ENCODE measurements around the gene OR2A7. TPM values are rescaled to one million over a fixed set of nuclear protein-coding genes. Genes with fewer than 3 reads are reported as not detected.
"Not testable (repeated sequence)": the region's sequence is repeated elsewhere in the genome, so short reads cannot be mapped to it uniquely, and the experiment has no call there.

Gene OR2A7
- total RNA-seq, 1 donor from 2014 or later: 8.6 TPM

DNA sequence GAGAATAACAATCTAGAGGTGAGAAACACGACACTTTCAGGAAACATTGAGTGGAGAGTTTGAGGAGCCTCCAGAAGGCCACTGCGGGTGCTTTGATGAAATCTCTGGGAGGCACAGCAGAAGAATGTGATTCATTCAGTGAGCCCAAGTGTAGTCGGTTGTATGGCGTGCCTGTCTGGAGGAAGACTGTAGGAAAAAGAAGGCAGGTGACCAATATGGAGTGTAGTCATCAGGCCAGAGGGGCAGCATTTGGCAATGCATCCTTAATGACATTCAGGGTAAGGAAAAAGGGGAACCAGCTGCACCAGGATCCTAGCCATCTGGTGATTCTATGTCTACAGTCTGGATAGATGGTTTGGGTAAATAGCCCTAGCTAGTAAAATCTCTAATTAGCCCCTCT lies 12.3 kb downstream of the OR2A7 start:
- not testable (repeated sequence) for DNase-seq

DNA sequence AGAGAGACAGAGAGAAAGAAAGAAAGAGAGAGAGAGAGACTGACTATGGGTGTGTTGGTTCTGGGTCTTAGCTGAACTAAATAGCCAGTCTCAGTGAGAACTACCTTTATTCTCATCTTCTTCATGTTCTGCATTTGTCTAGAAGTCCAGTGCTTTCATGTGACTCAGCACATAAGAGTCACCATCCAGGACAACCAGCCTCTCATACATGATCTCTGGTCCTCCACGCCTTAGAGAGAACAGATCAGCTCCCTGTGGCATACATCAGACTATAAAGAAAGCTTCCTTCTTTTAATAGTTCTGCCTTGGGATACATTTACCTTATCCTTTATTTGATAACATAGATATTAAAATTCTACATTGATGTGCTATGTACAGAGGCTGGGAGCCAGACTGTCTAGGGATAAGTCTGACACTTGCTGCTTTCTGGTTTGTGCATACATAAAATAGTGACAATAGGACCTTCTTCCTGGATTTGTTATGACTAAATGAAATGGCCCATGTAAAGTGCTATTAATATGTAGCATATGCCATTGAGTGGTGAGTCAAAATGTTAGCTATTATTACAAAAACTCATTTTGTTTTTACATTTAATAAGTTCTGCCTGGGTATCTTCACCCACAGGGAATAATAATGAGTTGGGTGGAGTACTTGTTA lies 16.8 kb downstream of the OR2A7 start:
- DNase-seq: not testable (repeated sequence)

DNA sequence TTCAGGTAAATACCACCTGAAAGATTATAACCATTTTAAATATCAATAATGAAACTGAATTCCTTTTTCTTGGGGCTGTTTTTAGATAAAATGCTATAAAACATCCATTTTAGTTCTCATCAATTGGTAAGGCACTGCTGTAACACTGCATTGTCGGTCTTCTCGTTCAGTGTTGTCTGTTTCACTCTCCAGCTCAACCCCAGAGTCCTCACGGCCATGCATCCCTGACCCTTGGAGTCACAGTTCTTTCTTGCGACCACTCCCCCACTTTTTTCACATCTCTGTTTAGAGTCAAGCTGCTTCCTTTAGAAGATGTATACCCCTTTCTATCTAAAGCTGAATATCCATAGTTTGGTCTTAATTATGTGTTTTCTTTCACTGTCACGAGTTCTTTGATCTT lies 17.6 kb downstream of the OR2A7 start:
- DNase-seq: not testable (repeated sequence)

DNA sequence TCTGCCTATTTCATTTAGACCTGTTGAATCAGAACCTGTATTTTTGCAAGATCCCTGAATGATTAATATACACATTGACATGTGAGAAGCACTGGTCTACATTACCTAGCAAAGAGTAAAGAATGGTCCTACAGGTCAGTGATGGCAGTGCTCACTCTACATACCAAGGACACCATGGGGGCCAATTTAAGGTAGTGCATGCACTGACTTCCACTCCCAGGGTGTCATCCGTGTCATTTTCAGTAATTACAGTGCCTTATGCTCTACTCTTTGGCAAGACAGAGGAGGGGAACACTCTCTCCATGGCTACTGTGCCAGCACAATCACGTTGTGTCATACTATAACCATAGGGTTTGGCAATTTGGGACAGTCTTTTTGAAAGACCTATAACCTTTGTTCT lies 19.2 kb downstream of the OR2A7 start:
- DNase-seq: not testable (repeated sequence)

DNA sequence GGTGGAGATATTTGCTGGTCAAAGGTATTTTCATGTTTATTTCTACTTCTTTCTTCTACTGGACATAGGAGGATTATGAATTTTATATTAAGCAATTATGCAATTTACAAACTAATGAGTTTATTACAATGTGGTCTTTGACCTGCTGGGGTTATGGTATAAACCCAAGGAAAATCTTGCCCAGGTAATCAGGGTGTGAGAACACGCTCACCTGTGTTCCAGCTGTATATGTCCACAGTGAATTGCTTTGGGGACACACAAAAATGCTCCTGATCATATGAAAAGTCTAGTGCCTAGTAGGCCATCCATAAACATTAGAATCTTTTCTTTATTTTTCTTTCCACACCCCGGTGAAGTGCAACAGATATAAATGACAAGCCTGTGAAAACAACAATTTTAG lies 25.2 kb downstream of the OR2A7 start, which contains the start of gene OR2A42:
Gene OR2A42, minus strand, starts transcription at position 241 of the 400 bp plus-strand sequence. CDS start 6,762 bp downstream, outside the sequence.
- not testable (repeated sequence) for DNase-seq

DNA sequence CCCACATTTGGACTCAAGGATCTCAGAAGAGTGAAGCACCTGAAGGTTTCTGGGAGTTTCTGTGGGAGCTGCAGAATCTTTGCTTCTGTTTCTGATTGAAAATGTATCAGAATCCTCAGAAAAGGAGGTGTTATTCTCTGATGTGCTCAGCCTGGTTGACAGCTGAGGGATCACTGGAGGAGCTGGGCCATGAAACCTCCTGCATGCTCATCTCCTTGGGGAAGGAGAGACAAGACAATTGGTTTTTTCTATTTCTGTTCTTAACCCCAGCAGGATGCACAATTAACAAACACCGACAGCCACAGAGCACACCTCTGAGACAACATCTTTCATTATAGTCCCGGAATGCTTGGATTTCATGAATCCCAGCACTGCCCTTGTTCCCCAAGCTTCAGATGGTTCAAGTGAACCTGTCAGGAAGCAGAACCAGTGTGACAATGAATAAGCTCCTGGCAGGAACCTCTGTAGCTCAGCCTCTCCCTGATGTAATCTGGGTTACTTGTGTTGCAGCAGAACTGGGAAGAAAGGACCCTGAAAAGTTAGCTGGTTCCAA lies 26.0 kb downstream of the OR2A7 start:
- DNase-seq: not testable (repeated sequence)

DNA sequence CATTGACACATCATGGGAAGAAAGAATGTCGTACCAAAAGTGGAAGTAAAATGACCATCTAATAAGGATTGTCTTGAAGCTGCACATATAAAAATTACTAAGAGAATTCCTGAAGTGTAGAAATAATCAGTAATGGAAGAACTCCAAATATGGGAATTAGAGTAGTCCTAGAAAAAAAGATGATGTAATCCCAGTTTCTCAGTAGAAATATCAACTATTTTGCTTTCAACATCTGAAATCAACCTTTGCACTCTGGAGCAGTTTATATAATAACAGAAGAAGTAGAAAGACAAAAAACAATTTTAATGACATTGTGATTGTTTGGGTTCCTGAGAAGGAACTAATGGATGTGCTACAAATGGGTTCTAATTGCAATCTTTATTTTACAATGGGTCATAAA lies 31.6 kb downstream of the OR2A7 start:
- DNase-seq: not testable (repeated sequence)

DNA sequence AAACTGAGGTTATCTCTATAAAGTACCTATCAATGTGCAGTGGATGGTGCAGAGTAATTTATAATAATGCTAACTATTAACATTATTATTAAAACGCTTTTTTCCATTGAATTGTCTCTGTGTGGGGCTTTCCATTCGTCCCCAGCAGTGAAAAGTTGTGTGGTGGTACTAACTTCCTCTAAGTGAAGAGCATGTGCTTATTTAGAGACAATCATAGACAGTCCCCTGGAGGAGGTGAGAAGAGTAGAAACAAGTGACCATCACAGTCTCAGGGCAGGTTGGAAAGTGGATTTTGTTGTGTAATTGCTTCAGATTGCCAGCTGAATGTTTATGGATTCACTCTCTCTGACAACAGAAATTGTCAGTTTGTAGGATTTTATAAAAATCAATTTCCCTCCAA lies 33.6 kb downstream of the OR2A7 start:
- DNase-seq: not testable (repeated sequence)

DNA sequence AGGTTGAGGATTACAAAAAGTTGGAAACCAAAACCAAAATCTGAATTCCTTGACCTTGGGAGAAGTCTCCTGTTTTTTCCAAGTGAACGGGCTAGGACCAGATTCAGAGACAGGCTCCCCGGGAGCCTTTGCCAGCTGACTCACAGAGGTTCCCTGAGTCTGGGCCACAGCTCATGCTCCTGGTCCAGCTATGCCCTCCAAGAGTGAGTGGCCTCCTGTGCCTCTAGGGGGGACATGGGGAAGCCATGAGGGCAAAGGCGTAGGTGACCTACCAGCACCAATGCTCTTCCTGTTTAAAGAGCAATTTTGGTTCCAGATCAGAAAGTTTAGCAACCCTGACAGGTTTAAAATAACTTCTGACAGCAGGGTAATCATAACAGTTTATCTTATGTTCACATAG lies 35.8 kb downstream of the OR2A7 start:
- not testable (repeated sequence) for DNase-seq

DNA sequence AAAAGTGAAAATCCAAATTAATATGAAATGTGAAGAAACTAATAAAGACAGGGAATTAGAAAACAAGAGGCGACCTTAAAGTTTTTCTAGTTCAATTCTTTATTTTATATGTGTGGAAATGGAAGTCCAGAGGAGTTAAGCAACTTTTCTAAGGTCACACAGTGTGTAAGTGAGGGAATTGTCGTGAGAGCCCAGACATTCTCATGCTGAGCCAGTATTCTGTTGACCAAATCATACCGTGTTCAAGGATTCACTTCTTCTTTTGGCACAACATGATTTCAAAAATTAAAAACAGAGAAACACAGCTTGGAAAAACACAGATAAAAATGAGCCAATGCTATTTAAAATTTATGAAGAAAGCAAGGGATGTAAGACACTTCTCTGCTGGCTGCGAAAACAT lies 37.7 kb downstream of the OR2A7 start:
- not testable (repeated sequence) for DNase-seq

DNA sequence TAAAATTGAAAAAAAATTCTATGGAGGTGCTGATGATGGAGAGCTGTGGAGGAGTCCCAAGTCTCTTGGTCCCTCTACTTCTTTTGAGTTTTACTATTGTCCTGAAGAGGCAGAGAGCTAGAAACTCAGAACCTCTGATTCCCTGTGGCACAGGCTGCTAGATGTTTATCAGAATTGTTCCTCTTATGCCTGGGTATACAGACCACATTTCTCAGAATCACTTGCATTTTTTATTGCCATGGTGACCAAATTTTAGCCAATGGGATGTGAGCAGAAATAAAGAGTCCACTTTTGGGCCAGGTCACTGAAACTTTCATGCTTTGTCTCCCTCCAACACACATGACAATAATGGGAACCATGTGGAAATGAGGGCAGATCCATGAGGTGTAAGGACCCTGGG lies 40.9 kb downstream of the OR2A7 start:
- DNase-seq: not testable (repeated sequence)

DNA sequence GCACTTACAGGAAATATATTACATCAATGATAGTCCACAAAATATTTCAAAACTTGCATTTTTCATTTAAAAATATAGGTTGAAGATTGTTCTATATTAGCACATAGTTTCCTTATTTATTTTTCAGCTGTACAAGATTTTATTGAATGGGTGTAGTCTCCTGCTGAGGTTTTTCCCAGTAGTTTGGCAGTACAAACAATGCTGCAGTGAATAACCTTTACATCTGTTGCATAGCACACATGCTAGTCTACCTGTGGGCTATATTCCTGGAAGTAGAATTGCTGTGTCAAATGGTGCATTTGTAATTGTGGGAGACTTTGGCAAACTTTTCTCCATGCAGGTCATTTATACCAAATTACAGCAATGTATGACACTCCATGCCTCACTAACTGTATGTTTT lies 44.1 kb downstream of the OR2A7 start:
- not testable (repeated sequence) for DNase-seq

DNA sequence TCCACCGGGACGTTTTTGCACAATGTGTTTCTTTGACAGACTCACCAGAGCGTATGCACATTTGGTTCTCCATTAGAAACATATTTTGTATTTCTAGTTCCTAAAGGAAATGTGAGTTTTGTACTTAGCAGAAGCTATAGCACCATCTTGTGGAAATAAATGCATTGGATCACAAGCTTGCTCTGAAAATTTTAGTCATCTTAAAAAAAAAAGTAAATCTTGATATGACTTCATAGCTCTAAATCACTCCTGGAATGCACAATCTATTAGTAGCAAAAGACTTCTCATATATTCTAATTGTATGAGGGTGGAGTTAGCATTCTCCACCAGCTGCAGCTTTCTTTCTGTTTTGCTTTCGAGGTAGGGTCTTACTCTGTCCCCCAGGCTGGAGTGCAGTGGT lies 45.4 kb downstream of the OR2A7 start:
- DNase-seq: not testable (repeated sequence)

DNA sequence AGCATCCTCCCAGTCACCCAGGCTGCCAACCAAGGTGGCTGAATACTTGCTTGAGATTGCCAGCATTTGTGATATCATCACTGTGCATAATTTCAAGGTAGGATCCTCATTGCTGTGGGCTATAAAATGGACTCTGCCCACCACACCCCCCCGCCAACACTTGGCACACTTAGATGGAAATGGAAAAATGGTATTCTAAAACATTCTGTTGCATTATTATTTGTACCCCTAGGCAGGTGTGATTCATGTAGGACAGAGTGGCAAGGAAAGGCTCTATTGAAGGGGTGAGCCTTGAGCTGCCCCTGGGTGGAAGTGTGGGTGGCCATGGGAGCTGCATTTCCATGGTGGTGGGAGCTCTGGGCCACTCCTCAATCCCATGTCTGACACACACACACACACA lies 46.0 kb downstream of the OR2A7 start:
- not testable (repeated sequence) for DNase-seq

DNA sequence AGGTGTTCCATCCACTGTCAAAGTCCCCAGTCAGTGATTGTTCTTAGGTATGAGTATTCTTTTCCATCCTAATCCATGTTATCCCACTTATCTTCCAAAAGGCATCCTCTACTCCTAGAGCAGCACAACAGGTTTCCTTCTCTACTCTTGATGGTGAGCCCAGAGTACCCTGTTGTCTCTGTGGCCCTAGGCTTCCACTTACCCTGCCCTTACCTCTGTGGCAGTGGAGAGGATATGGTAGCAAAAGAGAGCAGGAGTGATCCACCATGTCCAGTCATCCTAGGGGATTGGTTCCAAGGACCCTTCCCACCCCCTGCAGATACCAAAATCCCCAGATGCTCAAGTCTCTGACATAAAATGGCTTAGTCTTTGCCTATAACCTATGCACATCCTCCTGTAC lies 47.4 kb downstream of the OR2A7 start:
- DNase-seq: not testable (repeated sequence)

Other genes with a start within 250 kb of the OR2A7 start
- not detected for gene OR2A5, start 215.8 kb downstream of the OR2A7 start, total RNA-seq
- gene OR2A25, start 195.0 kb downstream of the OR2A7 start, total RNA-seq: not detected
- not detected for gene OR2A12, start 178.5 kb downstream of the OR2A7 start, total RNA-seq
- gene OR2A2, start 155.2 kb downstream of the OR2A7 start, total RNA-seq: not detected
- gene OR2A14, start 141.6 kb downstream of the OR2A7 start, total RNA-seq: not detected
- 4.7 TPM for gene CTAGE4, start 81.3 kb downstream of the OR2A7 start, total RNA-seq
- gene ARHGEF35, start 69.0 kb downstream of the OR2A7 start, total RNA-seq: 4.2 TPM
- gene OR2A42, start 25.2 kb downstream of the OR2A7 start, total RNA-seq: not detected
- 0.51 TPM for gene CTAGE8, start 4.5 kb upstream of the OR2A7 start, total RNA-seq
- 0.10 TPM for gene OR2A1, start 47.6 kb upstream of the OR2A7 start, total RNA-seq
- gene ARHGEF5, start 90.6 kb upstream of the OR2A7 start, total RNA-seq: 7.4 TPM
- gene NOBOX, start 138.9 kb upstream of the OR2A7 start, total RNA-seq: not detected

Measured in tongue (tissue), 2 donors.